ENCODE data around the gene MEST.
"Not testable (repeated sequence)": the region's sequence is repeated elsewhere in the genome, so short reads cannot be mapped to it uniquely, and the experiment has no call there.

MEST gene

GRCh38 chr7:130491841-130492522 is at the start of gene MEST:
Gene MEST (plus strand): TSS chr7:130492085. CDS start chr7:130492314, 229 bp downstream.
- Histone ChIP-seq H3K4me1 (ENCODE audit: control insufficient read depth in 1 of 2, insufficient read depth in 1 of 2, low read depth in 1 of 2, low read length in 1 of 2) (peaks cover 17% of the 10 kb centered on the region in 2 experiments), H3K27me3 (peaks cover 85% of the 10 kb centered on the region), H3K9me3 (no peaks in the 10 kb centered on the region), H3K4me3 (ENCODE audit: low read depth in 1 of 2, low read length in 1 of 2) (no peak within 1 kb of the TSS), H3K36me3 (no peaks in the 10 kb centered on the region), H3K27ac (no peak within 1 kb of the TSS)
- no peak for TF ChIP-seq CTCF (IDR thresholded peaks at IDR 0.05)

GRCh38 chr7:130442601-130443000 is 49.3 kb upstream of the MEST start:
- TF ChIP-seq CTCF (IDR thresholded peaks at IDR 0.05) = no peak
- peaks cover 5 to 6% of the 10 kb centered on the region in 2 experiments for H3K4me1 ChIP-seq (ENCODE audit: control insufficient read depth in 1 of 2, insufficient read depth in 1 of 2, low read depth in 1 of 2, low read length in 1 of 2)
- no peaks in the 10 kb centered on the region for H3K27me3 ChIP-seq
- H3K27ac ChIP-seq = no peak overlapping the region
- H3K36me3 ChIP-seq = no peaks in the 10 kb centered on the region
- H3K4me3 ChIP-seq (ENCODE audit: low read depth in 1 of 2, low read length in 1 of 2) = no peak overlapping the region
- H3K9me3 ChIP-seq = no peaks in the 10 kb centered on the region

GRCh38 chr7:130444234-130444633 is 47.7 kb upstream of the MEST start:
- H3K4me1 ChIP-seq (ENCODE audit: control insufficient read depth in 1 of 2, insufficient read depth in 1 of 2, low read depth in 1 of 2, low read length in 1 of 2) = peaks cover 5 to 6% of the 10 kb centered on the region in 2 experiments
- no peaks in the 10 kb centered on the region for H3K36me3 ChIP-seq
- no peak overlapping the region for H3K27ac ChIP-seq
- H3K4me3 ChIP-seq (ENCODE audit: low read depth in 1 of 2, low read length in 1 of 2) = no peak overlapping the region
- no peak for TF ChIP-seq CTCF (IDR thresholded peaks at IDR 0.05)
- no peaks in the 10 kb centered on the region for H3K27me3 ChIP-seq
- no peaks in the 10 kb centered on the region for H3K9me3 ChIP-seq

GRCh38 chr7:130444751-130445407 is 47.0 kb upstream of the MEST start:
- no peaks in the 10 kb centered on the region for H3K27me3 ChIP-seq
- no peak for TF ChIP-seq CTCF (IDR thresholded peaks at IDR 0.05)

GRCh38 chr7:130446259-130446658 is 45.6 kb upstream of the MEST start:
- no peaks in the 10 kb centered on the region for H3K9me3 ChIP-seq
- H3K27ac ChIP-seq = no peak overlapping the region
- no peaks in the 10 kb centered on the region for H3K36me3 ChIP-seq
- no peak for TF ChIP-seq CTCF (IDR thresholded peaks at IDR 0.05)
- no peaks in the 10 kb centered on the region for H3K27me3 ChIP-seq
- H3K4me3 ChIP-seq (ENCODE audit: low read depth in 1 of 2, low read length in 1 of 2) = no peak overlapping the region
- H3K4me1 ChIP-seq (ENCODE audit: control insufficient read depth in 1 of 2, insufficient read depth in 1 of 2, low read depth in 1 of 2, low read length in 1 of 2) = peaks cover 2 to 5% of the 10 kb centered on the region in 2 experiments

More at GRCh38 chr7:130444751-130445407, 47.0 kb upstream of the MEST start:
- H3K36me3 ChIP-seq = no peaks in the 10 kb centered on the region
- H3K9me3 ChIP-seq = no peaks in the 10 kb centered on the region
- H3K27ac ChIP-seq = no peak overlapping the region
- H3K4me1 ChIP-seq (ENCODE audit: control insufficient read depth in 1 of 2, insufficient read depth in 1 of 2, low read depth in 1 of 2, low read length in 1 of 2) = peaks cover 5 to 6% of the 10 kb centered on the region in 2 experiments
- H3K4me3 ChIP-seq (ENCODE audit: low read depth in 1 of 2, low read length in 1 of 2) = no peak overlapping the region

GRCh38 chr7:130451344-130451743 is 40.5 kb upstream of the MEST start:
- H3K27me3 ChIP-seq; H3K27ac ChIP-seq; H3K4me1 ChIP-seq (ENCODE audit: control insufficient read depth in 1 of 2, insufficient read depth in 1 of 2, low read depth in 1 of 2, low read length in 1 of 2); H3K4me3 ChIP-seq (ENCODE audit: low read depth in 1 of 2, low read length in 1 of 2); H3K36me3 ChIP-seq; H3K9me3 ChIP-seq: not testable (repeated sequence)
